Measurements from ENCODE around the gene ST6GAL1.

DNA sequence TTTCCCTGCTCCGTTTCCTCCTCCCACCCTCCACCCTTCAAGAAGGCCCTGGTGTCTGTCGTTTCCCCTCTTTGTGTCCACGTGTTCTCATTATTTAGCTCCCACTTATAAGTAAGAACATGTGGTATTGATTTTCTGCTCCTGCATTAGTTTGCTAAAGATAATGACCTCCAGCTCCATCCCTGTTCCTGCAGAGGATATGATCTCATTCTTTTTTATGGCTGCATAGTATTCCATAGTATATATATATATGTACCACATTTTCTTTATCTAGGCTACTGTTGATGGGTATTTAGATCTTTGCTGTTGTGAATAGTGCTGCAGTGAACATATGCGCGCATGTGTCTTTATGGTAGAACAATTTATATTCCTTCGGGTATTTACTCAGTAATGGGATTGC, 4.8 kb downstream of the ST6GAL1 start:
- TF ChIP-seq, protein P1, sequence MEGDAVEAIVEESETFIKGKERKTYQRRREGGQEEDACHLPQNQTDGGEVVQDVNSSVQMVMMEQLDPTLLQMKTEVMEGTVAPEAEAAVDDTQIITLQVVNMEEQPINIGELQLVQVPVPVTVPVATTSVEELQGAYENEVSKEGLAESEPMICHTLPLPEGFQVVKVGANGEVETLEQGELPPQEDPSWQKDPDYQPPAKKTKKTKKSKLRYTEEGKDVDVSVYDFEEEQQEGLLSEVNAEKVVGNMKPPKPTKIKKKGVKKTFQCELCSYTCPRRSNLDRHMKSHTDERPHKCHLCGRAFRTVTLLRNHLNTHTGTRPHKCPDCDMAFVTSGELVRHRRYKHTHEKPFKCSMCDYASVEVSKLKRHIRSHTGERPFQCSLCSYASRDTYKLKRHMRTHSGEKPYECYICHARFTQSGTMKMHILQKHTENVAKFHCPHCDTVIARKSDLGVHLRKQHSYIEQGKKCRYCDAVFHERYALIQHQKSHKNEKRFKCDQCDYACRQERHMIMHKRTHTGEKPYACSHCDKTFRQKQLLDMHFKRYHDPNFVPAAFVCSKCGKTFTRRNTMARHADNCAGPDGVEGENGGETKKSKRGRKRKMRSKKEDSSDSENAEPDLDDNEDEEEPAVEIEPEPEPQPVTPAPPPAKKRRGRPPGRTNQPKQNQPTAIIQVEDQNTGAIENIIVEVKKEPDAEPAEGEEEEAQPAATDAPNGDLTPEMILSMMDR (IDR thresholded peaks at IDR 0.05; ENCODE audit: low read depth, low read length): no peak
- no peak for TF ChIP-seq MYC (IDR thresholded peaks at IDR 0.05; ENCODE audit: low read depth, low read length)
- no peak for TF ChIP-seq POLR2A (IDR thresholded peaks at IDR 0.05; ENCODE audit: extremely low read depth, insufficient read length)

All from NB4 (cell line).